Smooth muscle cell of the brain vasculature (primary cell): Measurements from ENCODE around the gene NUP205.
A peak's percentile ranks its signal among the peaks of the same experiment; 100 is the strongest.
"Not testable (repeated sequence)": the region's sequence is repeated elsewhere in the genome, so short reads cannot be mapped to it uniquely, and the experiment has no call there.

Experiments used
- DNase-seq: peaks from one replicate; pipeline ENCODE4 v3.0.0-alpha.2; 2012; ENCODE audit warnings: low read depth, low spot score

The NUP205 gene

GRCh38 chr7:135620980-135621850 lies 63.5 kb downstream of the NUP205 start:
- DNase-seq = peak; percentile 73

DNA sequence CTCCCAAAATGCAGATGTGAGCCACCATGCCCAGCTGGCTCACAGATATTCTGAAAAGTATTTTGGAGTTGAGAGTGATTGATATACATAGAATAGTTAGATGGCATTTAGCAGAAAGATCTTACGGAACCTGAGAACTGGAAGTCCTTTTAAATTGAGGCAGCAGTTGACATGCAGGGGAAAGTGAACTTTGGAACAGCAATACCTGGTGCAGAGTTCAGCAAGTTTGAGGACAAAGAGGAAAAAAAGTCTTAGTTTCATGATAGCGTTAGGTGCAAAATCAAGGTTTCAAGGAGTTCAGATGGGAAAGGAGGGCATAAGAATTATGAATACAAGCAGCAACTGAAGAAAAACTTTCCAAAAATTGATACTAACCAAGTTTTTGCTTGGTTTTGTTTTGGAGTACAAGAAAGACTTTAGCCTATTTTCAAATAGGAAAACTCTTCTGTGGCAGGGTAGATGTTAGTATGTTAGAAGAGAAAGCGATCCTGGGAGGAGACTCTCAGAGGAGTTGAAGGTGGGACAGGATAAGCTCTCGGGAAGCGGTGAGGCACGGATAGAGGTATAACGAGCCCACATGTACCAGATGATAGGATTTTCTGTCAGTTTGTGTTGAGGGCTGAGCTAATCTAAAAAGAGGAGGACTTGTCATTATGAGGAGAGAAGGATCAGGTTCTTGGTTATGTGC lies 76.6 kb downstream of the NUP205 start:
- no peak for DNase-seq

- DNase-seq = not testable (repeated sequence)
These were observed 82.0 kb downstream of the NUP205 start for GRCh38 chr7:135639690-135640089.

DNA sequence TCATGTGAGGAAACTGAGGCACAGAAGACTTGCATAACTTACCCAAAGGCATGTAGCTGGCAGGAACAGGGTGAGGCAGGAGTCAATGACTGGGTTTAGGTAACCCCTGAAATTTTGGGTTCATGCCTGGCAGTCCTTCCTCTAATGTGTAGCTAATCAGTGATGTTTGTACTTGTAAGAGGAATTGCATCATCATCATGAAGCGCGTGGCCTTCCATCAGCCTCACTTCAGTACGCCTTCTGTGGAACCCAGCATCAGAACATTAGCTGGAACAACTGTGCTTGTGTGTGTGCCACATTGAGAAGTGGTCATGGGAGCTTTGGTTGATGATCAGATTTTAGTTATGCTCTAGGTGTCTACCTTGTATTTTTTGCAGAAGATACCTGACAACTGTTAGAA lies 86.4 kb downstream of the NUP205 start:
- no peak for DNase-seq

GRCh38 chr7:135644729-135645128 lies 87.0 kb downstream of the NUP205 start:
- DNase-seq = no peak

DNA sequence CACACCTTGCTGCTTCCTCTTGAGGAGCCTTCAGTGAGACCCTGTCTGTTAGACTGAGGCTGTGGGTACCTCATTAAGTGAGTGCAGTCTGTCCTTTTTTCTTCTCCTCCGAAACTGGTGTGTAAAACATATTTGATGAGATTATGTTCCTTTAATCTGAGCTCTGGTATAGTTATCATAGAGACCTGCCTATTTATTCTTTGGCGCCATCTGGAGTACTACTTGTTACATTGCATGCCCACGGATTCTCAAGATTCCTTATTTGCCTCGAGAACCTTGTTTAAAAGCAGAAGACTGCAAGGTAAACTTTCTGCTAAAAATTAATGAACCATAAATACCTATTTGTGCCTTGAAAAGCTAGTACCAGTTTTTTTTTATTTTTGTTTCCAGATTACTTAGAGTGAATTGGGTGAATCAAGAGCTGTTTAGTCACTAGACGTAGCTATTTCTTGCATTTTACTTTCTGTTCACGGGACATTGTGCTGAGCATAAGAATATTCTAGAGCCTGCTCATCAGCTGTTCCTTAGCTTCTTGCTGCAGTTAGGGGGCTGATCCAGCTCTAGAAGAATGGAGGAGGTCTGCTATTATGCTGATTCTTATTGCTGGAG lies 87.7 kb downstream of the NUP205 start:
- peak; percentile 15 for DNase-seq

GRCh38 chr7:135647755-135648154 lies 90.0 kb downstream of the NUP205 start:
- DNase-seq = no peak

DNA sequence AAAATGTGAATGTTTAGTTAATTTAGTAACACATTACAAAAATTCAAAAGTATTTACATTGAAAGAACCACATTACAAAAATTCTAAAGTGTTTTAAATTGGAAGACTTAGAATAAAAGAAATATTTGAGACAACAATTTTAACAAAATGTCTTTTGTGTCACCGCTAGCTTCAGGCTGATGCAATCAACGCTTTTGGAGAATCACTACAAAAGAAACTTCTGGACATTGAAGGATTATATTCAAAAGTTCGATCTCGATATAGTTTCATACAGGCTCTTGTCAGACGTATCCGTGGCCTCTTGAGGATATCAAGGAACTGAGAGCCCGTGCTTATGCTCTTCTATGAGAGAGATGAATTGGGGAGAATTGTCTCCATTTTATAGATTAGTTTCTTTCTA lies 90.5 kb downstream of the NUP205 start:
- no peak for DNase-seq

DNA sequence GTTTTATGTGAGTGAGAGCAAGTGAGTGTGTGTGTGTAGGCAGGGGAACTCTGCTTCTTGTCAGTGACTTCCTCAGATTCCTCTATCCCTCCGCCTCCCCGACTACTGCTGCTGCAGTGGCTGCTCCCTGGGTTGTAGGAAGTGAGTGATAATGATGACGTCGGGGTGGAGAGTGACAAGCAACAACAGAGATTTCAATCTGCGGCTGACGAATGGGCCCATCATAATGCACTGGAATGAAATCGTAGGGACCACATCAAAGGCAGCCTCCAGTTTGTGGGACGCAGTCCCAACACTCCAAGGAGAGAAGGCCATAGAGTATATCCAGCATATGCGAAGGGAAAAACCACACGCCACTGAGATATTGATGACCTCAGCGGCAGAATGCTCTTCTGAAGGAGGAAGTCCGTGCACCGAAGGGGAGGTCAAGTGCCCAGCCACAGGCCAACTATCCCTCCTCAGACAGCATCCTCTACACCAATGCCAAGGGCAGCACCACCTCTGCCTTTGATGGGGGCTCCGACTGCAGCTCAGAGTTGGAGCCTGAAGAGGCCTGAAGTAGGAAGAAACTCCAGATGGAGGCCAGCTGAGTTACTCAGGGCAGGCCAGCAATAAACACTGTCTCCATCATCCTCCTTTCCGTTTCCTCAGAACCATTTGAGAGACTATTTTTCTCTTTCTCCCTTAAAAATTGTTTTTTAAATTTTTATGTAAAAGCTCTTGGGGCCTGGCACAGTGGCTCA lies 93.3 kb downstream of the NUP205 start:
- no peak for DNase-seq

DNA sequence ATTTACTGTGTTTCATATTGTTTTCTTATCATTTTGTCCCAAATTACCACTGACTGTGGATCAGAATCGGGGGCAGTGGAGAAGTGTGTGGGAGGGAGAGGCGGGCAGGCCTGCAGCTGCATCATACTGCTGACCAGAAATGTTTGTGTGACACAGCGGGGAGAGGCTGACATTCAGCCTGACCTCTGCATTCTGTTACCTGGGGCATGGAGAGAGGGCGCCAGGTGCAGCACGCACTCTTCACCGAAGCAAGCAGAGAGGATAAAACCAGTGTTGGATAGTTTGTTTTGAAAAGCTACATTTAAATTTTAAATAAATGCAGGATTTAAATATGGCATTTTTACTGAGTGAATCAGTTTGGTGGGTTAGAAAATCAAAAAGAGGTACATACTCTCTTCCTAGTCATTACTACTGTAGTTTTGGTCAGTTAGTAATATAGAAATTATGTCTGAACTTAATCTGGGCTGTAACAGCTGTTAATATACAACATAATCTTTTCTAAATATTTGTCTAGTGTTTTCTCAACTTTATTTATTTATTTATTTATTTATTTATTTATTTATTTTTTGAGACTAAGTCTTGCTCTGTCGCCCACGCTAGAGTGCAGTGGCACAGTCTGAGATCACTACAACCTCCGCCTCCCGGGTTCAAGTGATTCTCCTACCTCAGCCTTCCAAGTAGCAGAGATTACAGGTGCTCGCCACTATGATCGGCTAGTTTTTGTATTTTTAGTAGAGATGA lies 95.8 kb downstream of the NUP205 start:
- DNase-seq = no peak

- no peak for DNase-seq
These were observed 100.8 kb downstream of the NUP205 start for GRCh38 chr7:135658564-135658963.

- no peak for DNase-seq
These were observed 101.6 kb downstream of the NUP205 start for GRCh38 chr7:135659159-135659846.

- DNase-seq = no peak
These were observed 103.8 kb downstream of the NUP205 start for GRCh38 chr7:135661311-135662122.

DNA sequence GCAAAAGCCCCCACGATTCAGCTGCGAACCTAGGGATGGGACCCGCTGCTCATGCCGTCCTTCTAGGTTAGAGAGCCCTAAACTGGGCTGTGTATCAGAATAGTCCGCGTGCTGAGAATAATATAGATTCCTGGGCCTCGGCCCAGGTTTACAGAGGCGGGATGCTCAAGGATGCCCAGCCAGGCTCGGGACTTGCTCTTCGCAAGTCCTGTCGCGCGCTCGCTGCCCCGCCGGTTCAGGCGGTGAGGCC lies 104.3 kb downstream of the NUP205 start:
- DNase-seq = no peak

GRCh38 chr7:135662373-135663114 lies 104.8 kb downstream of the NUP205 start, which contains the start of gene STMP1:
TSS of gene STMP1 (plus strand) at chr7:135662514.
- DNase-seq = peak; percentile 90

GRCh38 chr7:135664046-135664589 lies 106.4 kb downstream of the NUP205 start:
- DNase-seq = no peak

- DNase-seq = no peak
These were observed 107.3 kb downstream of the NUP205 start for GRCh38 chr7:135665042-135665441.

GRCh38 chr7:135666156-135666555 lies 108.4 kb downstream of the NUP205 start:
- no peak for DNase-seq

DNA sequence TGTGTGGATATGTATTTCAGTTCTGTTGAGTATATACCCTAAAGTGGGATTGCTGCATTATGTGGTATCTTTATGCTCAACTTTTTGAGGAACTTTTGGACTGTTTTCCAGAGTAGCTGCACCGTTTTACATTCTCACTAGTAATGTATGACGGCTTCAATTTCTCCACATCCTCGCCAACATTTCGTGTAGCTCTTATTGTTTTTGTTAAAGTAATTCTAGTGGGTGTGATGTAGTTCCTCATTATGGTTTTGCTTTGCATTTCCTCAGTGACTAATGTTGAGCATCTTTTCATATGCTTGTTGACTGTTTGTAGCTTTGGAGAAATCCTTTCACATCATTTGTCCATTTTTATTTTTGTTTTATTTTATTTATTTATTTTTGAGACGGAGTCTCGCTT lies 109.1 kb downstream of the NUP205 start:
- DNase-seq = no peak
